Body of pancreas (tissue), 4 donors: ENCODE results near the gene MIEF2. TPM values are rescaled to one million over a fixed set of nuclear protein-coding genes. Genes with fewer than 3 reads are reported as not detected.
A peak's percentile ranks its signal among the peaks of the same experiment; 100 is the strongest.
"Not testable (repeated sequence)": the region's sequence is repeated elsewhere in the genome, so short reads cannot be mapped to it uniquely, and the experiment has no call there.

Source experiments
- ATAC-seq: fragments of 150-250 bp; one replicate; pipeline ENCODE4 v1.9.1; 2016
- DNase-seq, 4 donors: peaks; one replicate each; pipeline ENCODE4 v3.0.0-alpha.2; 2019
- H3K27ac ChIP-seq, 4 donors: fragments of 200-600 bp; sonication (generic); 1 replicate in 3 of 4; 2 replicates in 1 of 4; pipeline versions ENCODE4 v1.5.1 to v1.6.1; 2016 to 2019; ENCODE audit warnings: mild to moderate bottlenecking in 1 of 4, mixed read lengths in 1 of 4, moderate library complexity in 1 of 4
- H3K27me3 ChIP-seq, 2 donors: fragments of 200-600 bp; sonication (generic); one replicate each; pipeline ENCODE4 v1.6.0; 2016; ENCODE audit warnings: mild to moderate bottlenecking in 1 of 2
- H3K36me3 ChIP-seq, 2 donors: fragments of 200-600 bp; sonication (generic); replicated peaks in 1 of 2; 2 replicates each; pipeline ENCODE4 v1.5.1; 2016; ENCODE audit warnings: low read depth in 2 of 2; ENCODE audit not compliant: insufficient read depth in 1 of 2
- H3K4me1 ChIP-seq: fragments of 200-600 bp; sonication (generic); one replicate; pipeline ENCODE4 v1.6.0; 2016
- H3K4me3 ChIP-seq, 2 donors: fragments of 200-600 bp; sonication (generic); 1 replicate in 1 of 2; 2 replicates in 1 of 2; pipeline ENCODE4 v1.5.1; 2016 to 2019
- H3K9me3 ChIP-seq, 3 donors: fragments of 200-600 bp; sonication (generic); 1 replicate in 2 of 3; 2 replicates in 1 of 3; pipeline ENCODE4 v1.5.1; 2016
- POLR2A ChIP-seq, 3 donors: fragments of 450-650 bp; IDR thresholded peaks; one replicate each; pipeline ENCODE4 v1.6.1; 2016; ENCODE audit warnings: antibody characterized with exemption in 3 of 3, mild to moderate bottlenecking in 2 of 3
- WGBS, 2 donors: methylation state at CpG; one replicate each; pipeline ENCODE4 v1.1.5; 2017; 5-methylcytosine and 5-hydroxymethylcytosine counted together
- intact Hi-C: fragments of 100-400 bp; cut with DNase I; formaldehyde crosslinking; loops from one replicate; pipeline ENCODE4 v1.15.1; 2023
- total RNA-seq, 2 donors: library from RNA; depleted of rRNA; stranded (reverse); fragments of >200 nt; gene quantifications; one replicate each; pipeline ENCODE4 v1.1.0, GENCODE V29; 2016
- TF ChIP-seq, protein P1 (sequence below), 7 experiments: fragments of 450-650 bp in 4 of 7; fragments of 200-600 bp in 3 of 7; sonication (generic) in 3 of 7; IDR thresholded peaks; one replicate each; pipeline ENCODE4 v1.5.1; 2016 to 2019; ENCODE audit warnings: antibody characterized with exemption in 7 of 7

MIEF2 gene
- 10 to 100 TPM; 16.2 to 21.8 TPM for total RNA-seq

GRCh38 chr17:18260332-18261145 is at the start of gene MIEF2:
Gene MIEF2 (plus strand): TSS chr17:18260662. CDS start chr17:18262721, 2,059 bp downstream.
- TF ChIP-seq, protein P1, sequence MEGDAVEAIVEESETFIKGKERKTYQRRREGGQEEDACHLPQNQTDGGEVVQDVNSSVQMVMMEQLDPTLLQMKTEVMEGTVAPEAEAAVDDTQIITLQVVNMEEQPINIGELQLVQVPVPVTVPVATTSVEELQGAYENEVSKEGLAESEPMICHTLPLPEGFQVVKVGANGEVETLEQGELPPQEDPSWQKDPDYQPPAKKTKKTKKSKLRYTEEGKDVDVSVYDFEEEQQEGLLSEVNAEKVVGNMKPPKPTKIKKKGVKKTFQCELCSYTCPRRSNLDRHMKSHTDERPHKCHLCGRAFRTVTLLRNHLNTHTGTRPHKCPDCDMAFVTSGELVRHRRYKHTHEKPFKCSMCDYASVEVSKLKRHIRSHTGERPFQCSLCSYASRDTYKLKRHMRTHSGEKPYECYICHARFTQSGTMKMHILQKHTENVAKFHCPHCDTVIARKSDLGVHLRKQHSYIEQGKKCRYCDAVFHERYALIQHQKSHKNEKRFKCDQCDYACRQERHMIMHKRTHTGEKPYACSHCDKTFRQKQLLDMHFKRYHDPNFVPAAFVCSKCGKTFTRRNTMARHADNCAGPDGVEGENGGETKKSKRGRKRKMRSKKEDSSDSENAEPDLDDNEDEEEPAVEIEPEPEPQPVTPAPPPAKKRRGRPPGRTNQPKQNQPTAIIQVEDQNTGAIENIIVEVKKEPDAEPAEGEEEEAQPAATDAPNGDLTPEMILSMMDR (IDR thresholded peaks at IDR 0.05) = peak in 1 of 7 experiments; percentile 1
- peak; percentile 45 to 71 (median 59) for TF ChIP-seq POLR2A (IDR thresholded peaks at IDR 0.05)
- H3K27ac ChIP-seq = peak within 1 kb of the TSS; percentile 91 to 98 (median 94)
- peak within 1 kb of the TSS; percentile 44 to 57 for H3K4me3 ChIP-seq
- DNase-seq = peak; percentile 96 to 98 (median 97)
- peaks cover 51% of the 10 kb centered on the region for H3K4me1 ChIP-seq
- no peaks in the 10 kb centered on the region for H3K27me3 ChIP-seq
- peaks cover 10 to 12% of the 10 kb centered on the region in 2 donors for H3K36me3 ChIP-seq
- intact Hi-C loops = no loop called here
- 0 to 1% methylated on average over 14 to 72 of the region's 72 CpGs for WGBS, 2 donors
- H3K9me3 ChIP-seq = no peaks in the 10 kb centered on the region
- peak; percentile 86 for ATAC-seq

DNA sequence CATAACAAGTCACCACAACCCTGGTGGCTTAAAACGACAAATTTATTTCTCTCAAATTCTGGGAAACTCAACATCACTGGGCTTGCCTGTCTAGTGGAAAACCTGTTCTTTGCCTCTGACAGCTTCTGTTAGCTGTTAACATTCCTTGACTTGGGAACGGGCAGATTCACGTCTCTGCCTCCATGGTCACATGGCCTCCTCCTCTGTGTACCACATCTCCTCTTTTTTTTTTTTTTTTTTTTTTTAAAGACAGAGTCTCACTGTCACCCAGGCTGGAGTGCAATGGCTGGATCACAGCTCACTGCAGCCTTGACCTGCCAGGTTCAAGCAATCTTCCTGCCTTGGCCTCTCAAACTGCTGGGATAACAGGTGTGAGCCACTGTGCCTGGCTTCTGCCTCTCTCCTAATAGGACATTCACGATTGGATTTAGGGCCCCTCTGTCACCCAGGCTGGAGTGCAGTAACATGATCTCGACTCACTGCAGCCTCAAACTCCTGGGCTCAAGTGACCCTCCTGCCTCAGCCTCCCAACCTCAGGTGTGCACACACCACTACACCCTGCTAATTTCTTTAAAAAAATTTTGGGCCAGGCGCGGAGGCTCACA is 46.7 kb upstream of the MIEF2 start:
- Histone ChIP-seq H3K9me3 (no peaks in the 10 kb centered on the region), H3K36me3 (peaks cover 10 to 13% of the 10 kb centered on the region in 2 donors), H3K4me1 (no peaks in the 10 kb centered on the region), H3K27me3 (no peaks in the 10 kb centered on the region), H3K27ac (no peak overlapping the region), H3K4me3 (no peak overlapping the region)
- WGBS, 2 donors = 69 to 71% methylated on average over 6 to 7 of the region's 7 CpGs
- TF ChIP-seq, protein P1 (IDR thresholded peaks at IDR 0.05) = no peak
- TF ChIP-seq POLR2A (IDR thresholded peaks at IDR 0.05) = no peak
- no peak for ATAC-seq
- intact Hi-C loops = no loop called here
- DNase-seq = no peak

DNA sequence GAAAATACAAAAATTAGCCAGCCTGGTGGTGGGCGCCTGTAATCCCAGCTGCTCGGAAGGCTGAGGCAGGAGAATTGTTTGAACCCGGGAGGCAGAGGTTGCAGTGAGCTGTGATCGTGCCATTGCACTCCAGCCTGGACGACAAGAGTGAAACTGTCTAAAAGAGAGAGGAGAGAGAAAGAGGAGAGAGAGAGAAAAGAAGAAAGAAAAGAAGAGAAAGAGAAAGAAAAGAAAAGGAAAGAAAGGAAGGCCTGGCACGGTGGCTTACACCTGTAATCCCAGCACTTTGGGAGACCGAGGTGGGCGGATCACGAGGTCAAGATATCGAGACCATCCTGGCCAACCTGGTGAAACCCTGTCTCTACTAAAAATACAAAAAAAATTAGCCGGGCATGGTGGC is 43.6 kb upstream of the MIEF2 start:
- ATAC-seq, H3K27me3 ChIP-seq, H3K27ac ChIP-seq, H3K4me1 ChIP-seq, H3K36me3 ChIP-seq, intact Hi-C loops, H3K9me3 ChIP-seq, H3K4me3 ChIP-seq, DNase-seq: not testable (repeated sequence)
- WGBS, 2 donors = 72 to 74% methylated on average over 11 of the region's 11 CpGs

- H3K4me3 ChIP-seq = no peak overlapping the region
- H3K4me1 ChIP-seq = no peaks in the 10 kb centered on the region
- no peak overlapping the region for H3K27ac ChIP-seq
- no peaks in the 10 kb centered on the region for H3K9me3 ChIP-seq
- ATAC-seq = peak; percentile 93
- TF ChIP-seq POLR2A (IDR thresholded peaks at IDR 0.05) = no peak
- TF ChIP-seq, protein P1 (IDR thresholded peaks at IDR 0.05) = peak; percentile 82 to 93 (median 89)
- 1 to 9% methylated on average over 5 to 6 of the region's 6 CpGs for WGBS, 2 donors
- H3K27me3 ChIP-seq = no peaks in the 10 kb centered on the region
- H3K36me3 ChIP-seq = no peaks in the 10 kb centered on the region
- DNase-seq = peak; percentile 80 to 86 (median 81)
- intact Hi-C loops = no loop called here
Measured at GRCh38 chr17:18217412-18218015, 42.9 kb upstream of the MIEF2 start.

GRCh38 chr17:18218756-18219415 is 41.6 kb upstream of the MIEF2 start:
- intact Hi-C loops = no loop called here
- Histone ChIP-seq H3K27ac (no peak overlapping the region), H3K9me3 (no peaks in the 10 kb centered on the region)

More at GRCh38 chr17:18218756-18219415, 41.6 kb upstream of the MIEF2 start:
- WGBS, 2 donors = 41 to 56% methylated on average over 4 of the region's 4 CpGs
- ATAC-seq (peak; percentile 39), DNase-seq (peak in 2 of 4 donors; percentile 27 to 38)
- H3K27me3 ChIP-seq = no peaks in the 10 kb centered on the region
- H3K4me3 ChIP-seq = no peak overlapping the region
- H3K4me1 ChIP-seq = no peaks in the 10 kb centered on the region
- no peaks in the 10 kb centered on the region for H3K36me3 ChIP-seq
- TF ChIP-seq, protein P1 (IDR thresholded peaks at IDR 0.05) = no peak
